Prostate gland (tissue), 2 donors: ENCODE data around the gene ETFB.

Experiments
- CTCF ChIP-seq, 4 experiments: fragments of 200-600 bp in 2 of 4; fragments of 450-650 bp in 2 of 4; sonication (generic) in 2 of 4; IDR thresholded peaks; 1 replicate in 3 of 4; 2 replicates in 1 of 4; pipeline ENCODE4 v1.5.1; 2016 to 2019; ENCODE audit warnings: antibody characterized with exemption in 4 of 4, mild to moderate bottlenecking in 2 of 4, moderate library complexity in 2 of 4
- POLR2A ChIP-seq: fragments of 450-650 bp; IDR thresholded peaks from one replicate; pipeline ENCODE4 v1.6.1; 2016; ENCODE audit warnings: antibody characterized with exemption, mild to moderate bottlenecking

DNA sequence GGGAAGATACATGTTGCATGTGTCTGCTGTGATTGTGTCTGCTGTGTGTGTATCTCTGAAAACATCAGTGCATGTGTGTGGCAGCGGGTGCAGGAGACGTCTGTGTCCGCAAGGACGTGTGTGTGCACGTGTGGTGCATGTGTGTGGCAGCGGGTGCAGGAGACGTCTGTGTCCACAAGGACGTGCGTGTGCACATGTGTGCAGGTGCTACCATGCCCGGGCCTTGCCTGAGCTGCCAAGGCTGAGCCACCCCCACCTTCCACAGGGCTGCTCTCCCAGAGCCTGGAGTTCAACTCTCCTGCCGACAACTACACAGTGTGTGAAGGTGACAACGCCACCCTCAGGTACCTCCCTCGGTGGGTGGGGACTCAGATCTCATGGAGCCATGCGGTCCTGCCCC is 44.4 kb downstream of the ETFB start:
- TF ChIP-seq CTCF (IDR thresholded peaks at IDR 0.05) (no peak), POLR2A (no peak)
